Endothelial cell (in vitro differentiated cells): ENCODE measurements around the gene LNP1. TPM values are rescaled to one million over a fixed set of nuclear protein-coding genes. Genes with fewer than 3 reads are reported as not detected.
"Not testable (repeated sequence)": the region's sequence is repeated elsewhere in the genome, so short reads cannot be mapped to it uniquely, and the experiment has no call there.

Experiments used
- DNase-seq: peaks from one replicate; pipeline ENCODE4 v3.0.0; 2021; ENCODE audit warnings: low spot score
- H3K27ac Mint-ChIP-seq: one replicate; pipeline ENCODE4 v1.8.0; 2021; ENCODE audit warnings: mixed read lengths, inconsistent platforms; ENCODE audit not compliant: unreplicated experiment
- H3K27me3 Mint-ChIP-seq: one replicate; pipeline ENCODE4 v1.8.0; 2021; ENCODE audit warnings: mild to moderate bottlenecking, moderate library complexity, mixed read lengths, inconsistent platforms; ENCODE audit not compliant: unreplicated experiment
- H3K36me3 Mint-ChIP-seq: one replicate; pipeline ENCODE4 v1.8.0; 2021; ENCODE audit warnings: mild to moderate bottlenecking, low read depth, mixed read lengths, inconsistent platforms; ENCODE audit not compliant: unreplicated experiment
- H3K4me1 Mint-ChIP-seq: one replicate; pipeline ENCODE4 v1.8.0; 2021; ENCODE audit warnings: mild to moderate bottlenecking, mixed read lengths, inconsistent platforms; ENCODE audit not compliant: unreplicated experiment
- H3K4me3 Mint-ChIP-seq: one replicate; pipeline ENCODE4 v1.8.0; 2021; ENCODE audit warnings: mild to moderate bottlenecking, mixed read lengths, inconsistent platforms; ENCODE audit not compliant: unreplicated experiment
- H3K9me3 Mint-ChIP-seq: one replicate; pipeline ENCODE4 v1.8.0; 2021; ENCODE audit warnings: mixed read lengths, inconsistent platforms; ENCODE audit not compliant: unreplicated experiment
- total RNA-seq: library from RNA; stranded (reverse); fragmentation: NEBNext Ultra II Directional; extraction: Animal tissue kit (Norgen Biotek cat#: 25700); gene quantifications from one replicate; pipeline ENCODE4 v1.2.1, GENCODE V29; 2021; ENCODE audit not compliant: unreplicated experiment
- TF ChIP-seq, protein P1 (sequence below): fragments of 200-600 bp; sonication (generic); IDR thresholded peaks from one replicate; pipeline ENCODE4 v1.5.0; 2021; ENCODE audit warnings: antibody characterized with exemption; ENCODE audit not compliant: unreplicated experiment

The LNP1 gene
- total RNA-seq, 1 donor from 2014 or later, result 0.67 TPM

GRCh38 chr3:100438623-100438974 is 37.3 kb downstream of the LNP1 start:
- Mint-ChIP-seq H3K9me3 (peaks cover 5% of the 10 kb centered on the region), H3K4me1 (peaks cover 6% of the 10 kb centered on the region), H3K27ac (no peak overlapping the region), H3K4me3 (no peak overlapping the region), H3K36me3 (peaks cover 2% of the 10 kb centered on the region), H3K27me3 (peaks cover 3% of the 10 kb centered on the region)
- TF ChIP-seq, protein P1, sequence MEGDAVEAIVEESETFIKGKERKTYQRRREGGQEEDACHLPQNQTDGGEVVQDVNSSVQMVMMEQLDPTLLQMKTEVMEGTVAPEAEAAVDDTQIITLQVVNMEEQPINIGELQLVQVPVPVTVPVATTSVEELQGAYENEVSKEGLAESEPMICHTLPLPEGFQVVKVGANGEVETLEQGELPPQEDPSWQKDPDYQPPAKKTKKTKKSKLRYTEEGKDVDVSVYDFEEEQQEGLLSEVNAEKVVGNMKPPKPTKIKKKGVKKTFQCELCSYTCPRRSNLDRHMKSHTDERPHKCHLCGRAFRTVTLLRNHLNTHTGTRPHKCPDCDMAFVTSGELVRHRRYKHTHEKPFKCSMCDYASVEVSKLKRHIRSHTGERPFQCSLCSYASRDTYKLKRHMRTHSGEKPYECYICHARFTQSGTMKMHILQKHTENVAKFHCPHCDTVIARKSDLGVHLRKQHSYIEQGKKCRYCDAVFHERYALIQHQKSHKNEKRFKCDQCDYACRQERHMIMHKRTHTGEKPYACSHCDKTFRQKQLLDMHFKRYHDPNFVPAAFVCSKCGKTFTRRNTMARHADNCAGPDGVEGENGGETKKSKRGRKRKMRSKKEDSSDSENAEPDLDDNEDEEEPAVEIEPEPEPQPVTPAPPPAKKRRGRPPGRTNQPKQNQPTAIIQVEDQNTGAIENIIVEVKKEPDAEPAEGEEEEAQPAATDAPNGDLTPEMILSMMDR, result no peak
- DNase-seq, result no peak

DNA sequence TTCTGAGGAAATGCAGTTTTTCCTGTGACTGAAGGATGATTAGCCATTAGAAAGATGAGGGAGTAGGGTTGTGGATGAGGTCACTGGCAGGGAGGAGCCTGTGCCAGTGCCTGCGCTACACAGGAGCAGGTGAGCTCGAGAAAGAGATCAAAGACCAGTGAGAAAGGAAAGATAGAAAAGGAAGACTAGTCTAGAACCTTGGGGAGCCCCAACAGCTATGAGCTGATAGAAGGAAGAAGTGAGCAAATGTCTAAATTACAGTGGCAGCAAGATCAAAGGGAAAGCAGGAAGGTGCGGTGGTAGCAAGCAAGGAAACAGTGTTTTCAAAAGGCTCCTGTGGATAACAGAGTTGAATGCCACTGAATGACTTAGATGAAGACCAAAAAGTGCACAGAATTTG is 39.6 kb downstream of the LNP1 start:
- Mint-ChIP-seq H3K27ac (no peak overlapping the region), H3K4me1 (peaks cover 6% of the 10 kb centered on the region), H3K36me3 (no peaks in the 10 kb centered on the region), H3K4me3 (no peak overlapping the region), H3K27me3 (peaks cover 6% of the 10 kb centered on the region), H3K9me3 (peaks cover 5% of the 10 kb centered on the region)
- DNase-seq, result no peak
- TF ChIP-seq, protein P1, result no peak

DNA sequence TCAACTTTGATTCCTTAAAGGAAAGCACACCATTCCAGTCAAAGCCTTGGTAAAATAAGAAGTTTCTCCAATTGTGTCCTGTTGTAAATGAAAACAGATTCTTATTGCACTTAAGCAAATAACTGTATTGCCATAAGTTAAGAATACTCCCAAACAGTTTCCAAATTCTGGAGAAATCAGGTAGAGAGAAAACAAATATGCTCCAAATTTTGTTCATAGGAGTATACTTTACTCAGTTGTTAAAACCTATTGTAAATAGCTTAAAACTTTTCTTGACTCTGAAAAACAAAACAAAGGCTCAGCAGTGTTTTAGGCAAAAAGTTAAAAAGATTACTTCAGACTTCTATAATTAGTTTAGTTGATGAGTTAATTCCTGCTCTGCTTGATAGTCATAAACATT is 42.4 kb downstream of the LNP1 start:
- H3K9me3 Mint-ChIP-seq, result peaks cover 5% of the 10 kb centered on the region
- no peak for DNase-seq
- no peak overlapping the region for H3K4me3 Mint-ChIP-seq
- peaks cover 6% of the 10 kb centered on the region for H3K27me3 Mint-ChIP-seq
- no peaks in the 10 kb centered on the region for H3K36me3 Mint-ChIP-seq
- peaks cover 6% of the 10 kb centered on the region for H3K4me1 Mint-ChIP-seq
- H3K27ac Mint-ChIP-seq, result no peak overlapping the region
- TF ChIP-seq, protein P1, result no peak

DNA sequence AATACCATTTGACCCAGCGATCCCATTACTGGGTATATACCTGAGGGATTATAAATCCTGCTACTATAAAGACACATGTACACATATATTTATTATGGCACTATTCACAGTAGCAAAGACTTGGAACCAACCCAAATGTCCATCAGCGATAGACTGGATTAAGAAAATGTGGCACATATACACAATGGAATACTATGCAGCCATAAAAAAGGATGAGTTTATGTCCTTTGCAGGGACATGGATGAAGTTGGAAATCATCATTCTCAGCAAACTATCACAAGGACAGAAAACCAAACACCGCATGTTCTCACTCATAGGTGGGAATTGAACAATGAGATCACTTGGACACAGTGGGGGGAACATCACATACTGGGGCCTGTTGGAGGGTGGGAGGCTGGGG is 45.7 kb downstream of the LNP1 start:
- H3K27me3 Mint-ChIP-seq, H3K9me3 Mint-ChIP-seq, H3K36me3 Mint-ChIP-seq, H3K27ac Mint-ChIP-seq, H3K4me3 Mint-ChIP-seq, DNase-seq, H3K4me1 Mint-ChIP-seq: not testable (repeated sequence)

- no peak overlapping the region for H3K27ac Mint-ChIP-seq
- no peak overlapping the region for H3K4me3 Mint-ChIP-seq
- TF ChIP-seq, protein P1, result no peak
- no peaks in the 10 kb centered on the region for H3K36me3 Mint-ChIP-seq
- no peak for DNase-seq
- no peaks in the 10 kb centered on the region for H3K4me1 Mint-ChIP-seq
- no peaks in the 10 kb centered on the region for H3K9me3 Mint-ChIP-seq
- H3K27me3 Mint-ChIP-seq, result peaks cover 3% of the 10 kb centered on the region
These were observed 46.7 kb downstream of the LNP1 start for GRCh38 chr3:100448079-100448478.

DNA sequence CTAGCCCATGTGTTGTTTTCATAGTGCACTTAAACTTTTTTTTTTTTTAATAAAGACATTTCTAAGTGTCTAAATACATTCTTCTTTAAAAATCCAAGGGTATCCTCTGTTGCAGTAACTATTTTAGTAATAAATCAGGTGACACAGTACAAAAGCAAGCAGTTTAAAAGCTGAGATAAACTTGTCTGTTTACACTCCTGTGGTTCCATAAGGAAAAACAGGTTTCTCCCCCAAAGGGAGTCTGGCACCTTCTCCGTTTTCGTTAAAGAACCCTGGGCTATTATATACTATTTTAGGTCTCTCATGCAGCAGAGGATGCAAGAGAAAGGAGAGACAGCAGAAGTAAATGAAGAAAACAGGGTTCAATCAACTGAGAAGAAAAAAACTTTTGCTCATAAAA is 47.9 kb downstream of the LNP1 start:
- TF ChIP-seq, protein P1, result no peak
- Mint-ChIP-seq H3K4me1 (no peaks in the 10 kb centered on the region), H3K27me3 (peaks cover 3% of the 10 kb centered on the region), H3K36me3 (no peaks in the 10 kb centered on the region), H3K27ac (no peak overlapping the region), H3K9me3 (no peaks in the 10 kb centered on the region), H3K4me3 (no peak overlapping the region)
- no peak for DNase-seq
